CD4-positive, CD25-positive, alpha-beta regulatory T cell (primary cell): ENCODE data around the gene PPP1R14C. TPM values are rescaled to one million over a fixed set of nuclear protein-coding genes. Genes with fewer than 3 reads are reported as not detected.

ENCODE experiments used
- ATAC-seq, 2 donors: fragments of 150-1000 bp; cut with Tn5 transposase; one replicate each; pipeline ENCODE4 v1.10.0; 2021; ENCODE audit warnings: low read depth in 2 of 2, moderate number of reproducible peaks in 2 of 2, moderate library complexity in 1 of 2
- DNase-seq, 3 donors: peaks; one replicate each; pipeline versions ENCODE4 v3.0.0 to v3.0.0-alpha.2; 2012 to 2022; ENCODE audit warnings: mixed read lengths in 1 of 3
- H3K27ac ChIP-seq: one replicate; pipeline ENCODE4 v1.7.0; 2013; ENCODE audit warnings: mild to moderate bottlenecking, low read length; ENCODE audit not compliant: insufficient read depth, poor library complexity, severe bottlenecking
- H3K27me3 ChIP-seq: one replicate; pipeline ENCODE4 v1.7.0; 2013; ENCODE audit warnings: low read length; ENCODE audit not compliant: control insufficient read depth, insufficient read depth
- H3K36me3 ChIP-seq: one replicate; pipeline ENCODE4 v1.7.0; 2013; ENCODE audit warnings: mild to moderate bottlenecking, low read length, moderate library complexity; ENCODE audit not compliant: control insufficient read depth, insufficient read depth
- H3K4me1 ChIP-seq: 2 replicates; pipeline ENCODE4 v1.7.0; 2013; ENCODE audit warnings: mild to moderate bottlenecking, low read length; ENCODE audit not compliant: insufficient read depth, control insufficient read depth, poor library complexity, severe bottlenecking
- H3K4me3 ChIP-seq: one replicate; pipeline ENCODE4 v1.7.0; 2013; ENCODE audit warnings: low read depth, mild to moderate bottlenecking, low read length, moderate library complexity
- H3K9me3 ChIP-seq, 2 experiments: 1 replicate in 1 of 2; 2 replicates in 1 of 2; pipeline ENCODE4 v1.7.0; 2013; ENCODE audit warnings: low read length in 2 of 2, mild to moderate bottlenecking in 1 of 2, moderate library complexity in 1 of 2; ENCODE audit not compliant: control insufficient read depth in 2 of 2
- H3K27ac Mint-ChIP-seq, 3 donors: one replicate each; pipeline ENCODE4 v1.8.0; 2020 to 2022; ENCODE audit warnings: mild to moderate bottlenecking in 3 of 3, mixed read lengths in 3 of 3, moderate library complexity in 2 of 3
- H3K27me3 Mint-ChIP-seq: one replicate; pipeline ENCODE4 v1.8.0; 2022; ENCODE audit warnings: mild to moderate bottlenecking, mixed read lengths
- H3K36me3 Mint-ChIP-seq: one replicate; pipeline ENCODE4 v1.8.0; 2020; ENCODE audit warnings: mixed read lengths
- H3K4me1 Mint-ChIP-seq, 4 donors: one replicate each; pipeline ENCODE4 v1.8.0; 2020 to 2022; ENCODE audit warnings: mixed read lengths in 4 of 4, mild to moderate bottlenecking in 1 of 4
- H3K4me3 Mint-ChIP-seq, 4 donors: one replicate each; pipeline ENCODE4 v1.8.0; 2020 to 2022; ENCODE audit warnings: mild to moderate bottlenecking in 4 of 4, mixed read lengths in 4 of 4, moderate library complexity in 3 of 4
- H3K9me3 Mint-ChIP-seq, 7 donors: one replicate each; pipeline ENCODE4 v1.8.0; 2020 to 2022; ENCODE audit warnings: mixed read lengths in 7 of 7, mild to moderate bottlenecking in 3 of 7, moderate library complexity in 2 of 7
- polyA plus RNA-seq, 4 donors: library from polyadenylated mRNA; unstranded; fragments of 300-500 nt; fragmentation: Illumina TruSeq; gene quantifications; one replicate each; pipeline ENCODE4 v1.2.3, GENCODE V29; 2021
- total RNA-seq: library from RNA; stranded (reverse); gene quantifications from one replicate; pipeline ENCODE4 v1.2.3, GENCODE V29; 2022

PPP1R14C gene, protein sequence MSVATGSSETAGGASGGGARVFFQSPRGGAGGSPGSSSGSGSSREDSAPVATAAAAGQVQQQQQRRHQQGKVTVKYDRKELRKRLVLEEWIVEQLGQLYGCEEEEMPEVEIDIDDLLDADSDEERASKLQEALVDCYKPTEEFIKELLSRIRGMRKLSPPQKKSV
- not detected for total RNA-seq
- not detected for polyA plus RNA-seq

DNA sequence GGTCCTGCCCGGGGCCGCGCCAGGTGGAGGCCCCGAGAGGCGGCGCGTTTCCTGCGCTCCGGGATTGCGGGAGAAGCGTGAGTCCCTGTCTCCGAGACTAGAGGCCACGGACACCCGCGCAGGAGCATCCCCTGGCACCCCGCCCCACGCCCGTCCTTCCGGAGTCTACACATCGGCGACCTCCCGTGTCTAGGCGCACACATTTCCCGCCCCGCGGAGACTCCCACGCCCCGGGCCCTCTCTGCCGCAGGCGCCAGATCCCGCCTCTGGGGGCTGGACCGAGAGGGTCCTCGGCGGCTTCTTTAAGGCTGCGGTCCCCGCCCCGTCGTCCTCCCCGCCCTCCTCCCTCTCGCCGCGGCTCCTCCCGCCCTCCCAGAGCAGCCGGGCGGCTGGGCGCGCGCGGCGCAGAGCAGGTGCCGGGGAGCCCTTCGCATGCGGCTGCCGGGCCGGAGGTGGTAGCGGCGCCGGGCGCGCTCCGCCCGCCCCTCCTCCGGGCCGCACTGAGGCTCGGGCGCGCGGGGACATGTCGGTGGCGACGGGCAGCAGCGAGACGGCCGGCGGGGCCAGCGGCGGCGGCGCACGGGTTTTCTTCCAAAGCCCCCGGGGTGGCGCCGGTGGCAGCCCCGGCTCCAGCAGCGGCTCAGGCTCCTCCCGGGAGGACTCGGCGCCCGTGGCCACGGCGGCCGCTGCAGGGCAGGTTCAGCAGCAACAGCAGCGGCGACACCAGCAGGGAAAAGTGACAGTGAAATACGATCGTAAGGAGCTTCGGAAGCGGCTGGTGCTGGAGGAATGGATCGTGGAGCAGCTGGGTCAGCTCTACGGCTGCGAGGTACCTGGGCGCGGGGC, at the start of gene PPP1R14C:
Gene PPP1R14C (plus strand): TSS at position 375 of the 846 bp plus-strand sequence. CDS start 149 bp downstream, at position 524.
- Mint-ChIP-seq H3K9me3 (no peaks in the 10 kb centered on the region), H3K4me3 (peak within 1 kb of the TSS in 3 of 4 donors; percentile 16 to 83 (median 72)), H3K27me3 (peaks cover 74% of the 10 kb centered on the region), H3K36me3 (no peaks in the 10 kb centered on the region), H3K27ac (no peak within 1 kb of the TSS), H3K4me1 (peaks cover 0 to 11% (median under 1%) of the 10 kb centered on the region in 4 donors)
- Histone ChIP-seq H3K27me3 (peaks cover 39% of the 10 kb centered on the region), H3K27ac (no peak within 1 kb of the TSS), H3K9me3 (no peaks in the 10 kb centered on the region), H3K4me1 (peaks cover 5% of the 10 kb centered on the region), H3K36me3 (no peaks in the 10 kb centered on the region), H3K4me3 (no peak within 1 kb of the TSS)
- DNase-seq, result peak in 1 of 3 donors; percentile 9
- ATAC-seq, result no peak

DNA sequence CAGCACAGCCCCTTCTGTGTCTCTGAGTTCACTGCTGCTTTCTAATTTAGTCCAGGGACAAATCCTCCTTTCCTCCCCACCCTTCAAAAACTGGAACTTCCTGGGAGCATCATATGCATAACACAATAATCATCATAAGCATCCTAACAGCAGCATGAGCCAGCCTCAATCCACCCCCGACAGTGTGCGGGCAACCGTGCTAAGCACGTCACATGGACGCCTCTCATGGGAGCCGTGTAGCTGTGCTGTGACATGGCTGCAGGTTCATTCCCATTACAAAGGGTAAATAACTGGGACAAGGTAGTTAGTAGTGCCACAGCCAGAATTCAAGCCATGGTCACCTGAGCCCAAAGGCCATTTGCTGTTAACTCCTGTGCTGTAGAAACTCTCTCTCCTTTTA, 49.4 kb upstream of the PPP1R14C start:
- peaks cover 4% of the 10 kb centered on the region for H3K27me3 ChIP-seq
- H3K27ac ChIP-seq, result no peak overlapping the region
- Mint-ChIP-seq H3K9me3 (peaks cover 0 to 1% (median 0%) of the 10 kb centered on the region in 7 donors), H3K4me1 (peaks cover 0 to 2% (median 0%) of the 10 kb centered on the region in 4 donors), H3K27me3 (peaks cover 9% of the 10 kb centered on the region), H3K36me3 (no peaks in the 10 kb centered on the region), H3K27ac (peak overlapping the region in 1 of 3 donors; percentile 70), H3K4me3 (no peak overlapping the region)
- H3K4me3 ChIP-seq, result no peak overlapping the region
- H3K4me1 ChIP-seq, result no peaks in the 10 kb centered on the region
- DNase-seq (no peak), ATAC-seq (no peak)
- no peaks in the 10 kb centered on the region for H3K9me3 ChIP-seq
- H3K36me3 ChIP-seq, result no peaks in the 10 kb centered on the region

DNA sequence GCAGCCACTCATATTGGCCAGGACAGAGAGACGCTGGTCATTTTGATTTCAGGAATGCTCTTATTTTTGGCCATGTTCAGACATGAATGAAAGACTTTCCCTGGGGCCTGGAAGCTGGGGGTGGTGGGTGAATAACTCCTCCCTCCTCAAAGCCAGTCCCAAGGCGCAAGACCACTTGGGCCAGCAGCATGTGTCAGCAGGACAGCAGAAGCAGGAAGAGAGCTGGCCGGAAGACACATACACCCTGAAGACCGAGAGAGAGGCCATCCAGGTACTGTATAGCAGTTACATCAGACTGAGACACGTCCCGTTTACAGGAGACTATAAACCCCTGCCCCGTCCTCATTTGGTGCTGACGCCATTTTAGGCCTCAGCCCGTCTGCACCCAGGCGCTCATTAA, 44.7 kb upstream of the PPP1R14C start:
- no peaks in the 10 kb centered on the region for H3K9me3 Mint-ChIP-seq
- H3K4me3 ChIP-seq, result no peak overlapping the region
- no peak overlapping the region for H3K4me3 Mint-ChIP-seq
- no peaks in the 10 kb centered on the region for H3K36me3 Mint-ChIP-seq
- H3K4me1 ChIP-seq, result no peaks in the 10 kb centered on the region
- no peaks in the 10 kb centered on the region for H3K36me3 ChIP-seq
- peaks cover 0 to 2% (median 0%) of the 10 kb centered on the region in 4 donors for H3K4me1 Mint-ChIP-seq
- ATAC-seq, result no peak
- H3K27ac Mint-ChIP-seq, result no peak overlapping the region
- peaks cover 4% of the 10 kb centered on the region for H3K27me3 ChIP-seq
- no peak overlapping the region for H3K27ac ChIP-seq
- H3K27me3 Mint-ChIP-seq, result peaks cover 4% of the 10 kb centered on the region
- H3K9me3 ChIP-seq, result no peaks in the 10 kb centered on the region
- no peak for DNase-seq

DNA sequence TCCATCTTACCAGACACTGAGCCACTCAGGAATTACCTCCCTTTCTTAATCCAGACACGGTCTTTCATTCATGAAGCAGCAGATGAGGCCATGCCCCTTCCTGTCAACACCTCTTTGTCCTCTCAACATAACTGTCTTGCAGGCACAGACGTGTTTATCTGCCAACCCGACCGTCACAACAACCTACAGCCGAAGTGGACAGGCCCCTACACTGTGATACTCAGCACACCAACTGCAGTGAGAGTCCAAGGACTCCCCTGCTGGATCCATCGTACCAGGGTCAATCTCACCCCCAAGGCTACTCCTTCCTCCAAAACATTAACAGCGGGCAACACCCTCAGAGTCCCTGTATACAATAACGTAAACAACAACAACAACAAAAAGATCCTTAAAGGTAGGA, 43.3 kb upstream of the PPP1R14C start:
- H3K36me3 ChIP-seq, result no peaks in the 10 kb centered on the region
- no peaks in the 10 kb centered on the region for H3K9me3 ChIP-seq
- Mint-ChIP-seq H3K4me3 (no peak overlapping the region), H3K27me3 (peaks cover 7% of the 10 kb centered on the region), H3K36me3 (no peaks in the 10 kb centered on the region), H3K27ac (no peak overlapping the region), H3K4me1 (peaks cover 0 to 2% (median 0%) of the 10 kb centered on the region in 4 donors), H3K9me3 (no peaks in the 10 kb centered on the region)
- H3K4me1 ChIP-seq, result no peaks in the 10 kb centered on the region
- H3K27ac ChIP-seq, result no peak overlapping the region
- DNase-seq (no peak), ATAC-seq (no peak)
- no peak overlapping the region for H3K4me3 ChIP-seq
- H3K27me3 ChIP-seq, result peaks cover 4% of the 10 kb centered on the region

DNA sequence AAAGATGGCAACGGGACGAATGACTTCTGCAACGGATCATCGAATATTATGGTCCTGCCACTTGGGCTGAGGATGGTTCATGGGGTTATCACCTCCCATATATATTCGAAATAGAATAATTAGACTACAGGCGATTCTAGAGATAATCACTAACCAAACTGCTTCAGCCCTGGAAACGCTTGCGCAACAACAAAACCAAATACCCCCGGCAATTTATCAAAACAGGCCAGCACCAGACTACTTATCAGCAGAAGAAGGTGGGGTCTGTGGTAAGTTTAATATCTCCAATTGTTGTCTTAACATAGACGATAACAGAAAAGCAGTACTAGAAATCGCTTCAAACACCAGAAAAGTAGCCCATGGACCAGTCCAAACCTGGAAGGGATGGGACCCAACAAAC, 42.9 kb upstream of the PPP1R14C start:
- Histone ChIP-seq H3K4me3 (no peak overlapping the region), H3K27me3 (peaks cover 4% of the 10 kb centered on the region), H3K36me3 (no peaks in the 10 kb centered on the region), H3K27ac (no peak overlapping the region), H3K4me1 (no peaks in the 10 kb centered on the region), H3K9me3 (no peaks in the 10 kb centered on the region)
- H3K4me1 Mint-ChIP-seq, result no peaks in the 10 kb centered on the region
- ATAC-seq, result no peak
- H3K27me3 Mint-ChIP-seq, result peaks cover 4% of the 10 kb centered on the region
- H3K36me3 Mint-ChIP-seq, result no peaks in the 10 kb centered on the region
- DNase-seq, result no peak
- no peak overlapping the region for H3K4me3 Mint-ChIP-seq
- no peaks in the 10 kb centered on the region for H3K9me3 Mint-ChIP-seq
- H3K27ac Mint-ChIP-seq, result no peak overlapping the region

DNA sequence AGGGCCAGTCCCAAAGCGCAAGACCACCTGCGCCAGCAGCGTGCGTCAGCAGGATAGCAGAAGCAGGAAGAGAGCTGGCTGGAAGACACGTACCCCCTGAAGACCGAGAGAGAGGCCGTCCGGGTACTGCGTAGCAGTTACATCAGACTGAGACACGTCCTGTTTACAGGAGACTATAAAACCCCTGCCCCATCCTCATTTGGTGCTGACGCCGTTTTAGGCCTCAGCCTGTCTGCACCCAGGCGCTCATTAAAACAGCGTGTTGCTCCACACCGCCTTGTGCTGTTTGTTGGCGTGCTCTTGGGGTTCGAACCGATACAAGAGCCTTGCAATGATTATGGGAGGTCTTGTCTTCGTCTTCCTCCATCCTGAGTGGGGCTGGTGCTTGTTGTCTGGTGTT, 42.1 kb upstream of the PPP1R14C start:
- Histone ChIP-seq H3K36me3 (no peaks in the 10 kb centered on the region), H3K27ac (no peak overlapping the region), H3K4me1 (no peaks in the 10 kb centered on the region), H3K27me3 (peaks cover 1% of the 10 kb centered on the region), H3K4me3 (no peak overlapping the region), H3K9me3 (no peaks in the 10 kb centered on the region)
- no peak overlapping the region for H3K27ac Mint-ChIP-seq
- peaks cover 4% of the 10 kb centered on the region for H3K27me3 Mint-ChIP-seq
- no peak overlapping the region for H3K4me3 Mint-ChIP-seq
- H3K4me1 Mint-ChIP-seq, result no peaks in the 10 kb centered on the region
- H3K36me3 Mint-ChIP-seq, result no peaks in the 10 kb centered on the region
- ATAC-seq (no peak), DNase-seq (no peak)
- no peaks in the 10 kb centered on the region for H3K9me3 Mint-ChIP-seq

DNA sequence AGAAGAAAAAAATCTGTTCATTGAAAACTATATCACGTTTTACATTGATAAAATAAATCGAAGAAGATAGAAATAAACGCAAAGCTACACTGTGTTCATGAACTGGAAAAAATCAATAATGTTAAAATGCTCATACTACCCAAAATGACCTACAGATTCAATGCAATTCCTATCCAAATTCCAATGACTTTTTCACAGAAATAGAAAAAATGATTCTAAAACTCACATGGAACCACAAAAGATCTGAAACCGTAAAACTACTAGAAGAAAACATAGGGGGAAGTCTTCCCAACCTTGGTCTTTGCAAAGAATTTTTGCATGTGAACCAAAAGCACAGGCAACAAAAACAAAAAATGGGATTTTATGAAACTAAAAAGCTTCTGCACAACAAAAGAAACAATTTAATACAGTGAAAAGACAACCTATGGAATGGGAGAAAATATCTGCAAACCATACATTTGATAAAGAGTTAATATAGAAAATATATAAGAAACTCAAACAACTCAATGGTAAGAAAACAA, 40.0 kb upstream of the PPP1R14C start:
- Mint-ChIP-seq H3K4me3 (no peak overlapping the region), H3K27ac (no peak overlapping the region), H3K27me3 (peaks cover 4% of the 10 kb centered on the region), H3K4me1 (no peaks in the 10 kb centered on the region), H3K36me3 (no peaks in the 10 kb centered on the region), H3K9me3 (no peaks in the 10 kb centered on the region)
- ATAC-seq (no peak), DNase-seq (no peak)
- Histone ChIP-seq H3K27ac (no peak overlapping the region), H3K4me3 (no peak overlapping the region), H3K9me3 (no peaks in the 10 kb centered on the region), H3K36me3 (no peaks in the 10 kb centered on the region), H3K4me1 (no peaks in the 10 kb centered on the region), H3K27me3 (no peaks in the 10 kb centered on the region)
